Activated B cell treated with CpG ODN at 0.5 μM for 24 hours (primary cell): ENCODE data around the gene SLC38A3. TPM values are rescaled to one million over a fixed set of nuclear protein-coding genes. Genes with fewer than 3 reads are reported as not detected.
"Not testable (repeated sequence)": the region's sequence is repeated elsewhere in the genome, so short reads cannot be mapped to it uniquely, and the experiment has no call there.

Source experiments
- ATAC-seq: fragments of 200-7000 bp; cut with Tn5 transposase; one replicate; pipeline ENCODE4 v1.10.0; 2021; ENCODE audit warnings: low read depth, mild to moderate bottlenecking, moderate library complexity
- CTCF ChIA-PET: fragments of 350-600 bp; sonication (Branson Sonifier 250); formaldehyde crosslinking; loops from one replicate; lab custom pipeline; 2021; ENCODE audit warnings: antibody characterized with exemption; lab: Charles Lee
- POLR2A ChIA-PET: fragments of 350-600 bp; sonication (Branson Sonifier 250); formaldehyde crosslinking; loops from one replicate; lab custom pipeline; 2021; ENCODE audit warnings: antibody characterized with exemption; lab: Charles Lee
- DNase-seq: peaks from one replicate; pipeline ENCODE4 v3.0.0; 2022
- H3K27ac Mint-ChIP-seq: one replicate; pipeline ENCODE4 v1.8.0; 2020; ENCODE audit warnings: mixed read lengths
- H3K27me3 Mint-ChIP-seq: one replicate; pipeline ENCODE4 v1.8.0; 2021; ENCODE audit warnings: mixed read lengths
- H3K36me3 Mint-ChIP-seq: one replicate; pipeline ENCODE4 v1.8.0; 2021; ENCODE audit warnings: low read depth, mixed read lengths
- H3K4me1 Mint-ChIP-seq: one replicate; pipeline ENCODE4 v1.8.0; 2021; ENCODE audit warnings: mixed read lengths
- H3K4me3 Mint-ChIP-seq: one replicate; pipeline ENCODE4 v1.8.0; 2020; ENCODE audit warnings: mild to moderate bottlenecking, mixed read lengths
- H3K9me3 Mint-ChIP-seq: one replicate; pipeline ENCODE4 v1.8.0; 2020; ENCODE audit warnings: mixed read lengths
- CTCF ChIP-seq: fragments of 200-600 bp; IDR thresholded peaks from one replicate; pipeline ENCODE4 v1.8.0; 2022; ENCODE audit warnings: antibody characterized with exemption, mild to moderate bottlenecking
- intact Hi-C: fragments of 100-400 bp; cut with micrococcal nuclease; formaldehyde crosslinking; loops from one replicate; pipeline ENCODE4 v1.15.1; 2024
- total RNA-seq: library from RNA; stranded (reverse); gene quantifications from 2 replicates; pipeline ENCODE4 v1.2.3, GENCODE V29; 2022

SLC38A3 gene
- total RNA-seq, 1 donor from 2014 or later: not detected

DNA sequence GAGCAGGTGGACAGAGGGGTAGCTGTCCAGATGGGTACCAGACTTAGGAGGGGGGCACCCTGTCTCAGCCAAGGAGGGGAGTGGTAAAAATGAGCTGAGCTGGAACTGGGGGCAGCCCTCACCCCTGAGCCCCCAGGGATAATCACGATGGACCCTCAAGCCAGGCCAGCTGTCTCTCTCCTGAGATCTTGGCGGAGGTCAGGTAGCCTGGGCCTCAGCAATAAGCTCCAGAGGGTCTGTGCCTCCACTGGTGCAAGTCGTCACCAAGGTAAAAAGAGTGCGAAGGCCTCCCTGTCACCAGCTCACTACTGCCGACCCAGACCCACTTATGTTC, 5.1 kb downstream of the SLC38A3 start:
- DNase-seq (no peak), ATAC-seq (no peak)
- Mint-ChIP-seq H3K27me3 (peaks cover 18% of the 10 kb centered on the region), H3K9me3 (no peaks in the 10 kb centered on the region), H3K36me3 (no peaks in the 10 kb centered on the region), H3K4me1 (peaks cover 2% of the 10 kb centered on the region), H3K4me3 (no peak overlapping the region), H3K27ac (no peak overlapping the region)
- POLR2A ChIA-PET: no interaction called here
- intact Hi-C loops: no loop called here
- no peak for TF ChIP-seq CTCF
- CTCF ChIA-PET: interaction anchor here (1.2 kb wide), 1 partner anchor 37 kb away, joined by 3 read pairs; no protein-coding TSS in a partner anchor

DNA sequence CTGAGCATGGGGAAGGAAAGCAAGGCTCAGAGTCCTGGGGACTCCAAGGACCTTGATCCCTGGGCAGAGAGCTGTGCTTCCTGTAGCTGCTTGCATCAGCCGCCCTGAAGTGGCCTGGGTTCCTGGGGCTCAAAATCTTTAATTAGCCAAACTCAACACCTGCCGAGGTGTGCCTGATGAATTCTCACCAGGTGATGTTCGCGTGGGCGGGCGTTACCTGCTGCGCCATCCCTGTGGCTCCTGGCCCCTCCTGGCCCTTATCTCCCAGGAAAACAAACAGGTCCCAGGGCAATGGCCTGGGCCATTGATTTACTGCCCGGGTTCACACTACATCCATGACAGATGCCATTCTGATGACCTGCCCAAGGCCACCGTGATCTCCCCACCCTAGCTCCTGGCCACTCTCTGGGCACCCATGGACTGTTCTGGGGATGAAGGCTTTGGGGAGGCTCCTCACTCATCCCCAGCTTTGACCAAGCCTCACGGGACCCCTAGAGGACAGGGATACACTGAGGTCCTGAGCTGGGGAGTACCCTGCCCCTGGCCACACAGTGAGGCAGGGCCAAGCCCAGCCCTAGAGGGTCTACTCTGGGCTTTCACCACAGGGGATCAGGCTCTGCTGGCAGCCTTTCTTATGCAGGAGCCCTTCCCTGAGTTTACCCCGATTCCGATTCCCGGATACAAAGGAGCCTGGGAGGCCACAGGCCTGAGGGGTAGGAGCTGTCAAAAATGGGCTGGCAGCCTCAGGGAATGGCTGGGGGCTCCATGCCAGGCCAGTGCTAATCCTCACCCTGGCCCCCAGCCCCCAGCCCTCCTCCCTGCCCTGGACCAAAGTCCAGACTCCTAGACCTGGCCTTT, 5.7 kb downstream of the SLC38A3 start:
- ATAC-seq (no peak), DNase-seq (no peak)
- POLR2A ChIA-PET: interaction anchor here (0.5 kb wide), 1 partner anchor 33 kb away, joined by 3 read pairs; no protein-coding TSS in a partner anchor
- H3K27me3 Mint-ChIP-seq: peaks cover 18% of the 10 kb centered on the region
- H3K9me3 Mint-ChIP-seq: no peaks in the 10 kb centered on the region
- no peaks in the 10 kb centered on the region for H3K36me3 Mint-ChIP-seq
- CTCF ChIA-PET: no interaction called here
- no peak overlapping the region for H3K4me3 Mint-ChIP-seq
- intact Hi-C loops: no loop called here
- no peak overlapping the region for H3K27ac Mint-ChIP-seq
- H3K4me1 Mint-ChIP-seq: no peaks in the 10 kb centered on the region
- TF ChIP-seq CTCF: no peak

- ATAC-seq, CTCF ChIA-PET, H3K36me3 Mint-ChIP-seq, H3K4me3 Mint-ChIP-seq, H3K27ac Mint-ChIP-seq, H3K9me3 Mint-ChIP-seq, DNase-seq, intact Hi-C loops, POLR2A ChIA-PET, H3K4me1 Mint-ChIP-seq: not testable (repeated sequence)
- peaks cover 16% of the 10 kb centered on the region for H3K27me3 Mint-ChIP-seq
Measured at GRCh38 chr3:50211368-50211717, 6.3 kb downstream of the SLC38A3 start.

DNA sequence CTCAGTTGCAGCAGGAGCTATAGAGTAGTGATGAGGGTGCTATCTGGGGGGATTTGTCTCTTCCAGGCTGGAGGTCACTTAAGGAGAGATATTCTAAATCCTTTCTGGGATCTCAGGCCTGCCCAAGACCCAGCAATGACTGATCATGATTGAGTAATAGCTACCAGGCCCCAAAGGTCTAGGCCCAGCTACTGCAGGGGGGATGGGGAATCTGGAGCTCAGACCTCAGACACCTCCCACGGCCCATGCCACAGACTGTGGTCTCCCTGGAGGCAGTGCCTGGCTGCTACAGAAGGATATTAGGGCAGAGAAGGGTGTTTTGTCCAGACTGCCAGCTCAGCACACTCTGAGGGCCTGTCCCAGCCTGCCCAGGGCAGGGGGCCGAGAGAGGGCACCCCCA, 6.9 kb downstream of the SLC38A3 start:
- Mint-ChIP-seq H3K4me3 (no peak overlapping the region), H3K27ac (no peak overlapping the region), H3K4me1 (no peaks in the 10 kb centered on the region), H3K9me3 (no peaks in the 10 kb centered on the region), H3K36me3 (no peaks in the 10 kb centered on the region), H3K27me3 (peaks cover 11% of the 10 kb centered on the region)
- intact Hi-C loops: no loop called here
- no peak for TF ChIP-seq CTCF
- ChIA-PET POLR2A (no interaction called here), CTCF (no interaction called here)
- DNase-seq (no peak), ATAC-seq (no peak)

DNA sequence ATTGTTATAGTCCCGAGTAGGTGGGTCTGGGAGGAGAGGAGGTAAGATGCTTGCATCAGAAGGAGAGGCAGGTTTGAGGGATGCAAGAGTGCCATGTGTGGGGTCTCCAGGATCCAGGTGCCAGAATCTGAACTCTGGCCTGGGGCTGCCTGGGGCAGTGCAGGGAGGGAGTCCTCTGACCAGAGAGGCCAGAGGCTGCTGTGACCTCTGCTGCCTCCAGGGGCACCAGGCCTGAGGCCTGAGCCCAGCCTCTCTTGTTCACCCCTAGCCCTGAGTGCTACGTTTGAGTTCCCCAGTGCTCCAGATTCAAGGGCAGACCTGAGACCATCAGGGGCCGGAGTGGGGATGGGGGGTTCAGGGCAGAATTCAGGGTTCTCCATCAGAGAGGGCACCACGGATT, 7.4 kb downstream of the SLC38A3 start:
- no peaks in the 10 kb centered on the region for H3K36me3 Mint-ChIP-seq
- TF ChIP-seq CTCF: no peak
- CTCF ChIA-PET: no interaction called here
- no peak for ATAC-seq
- no peak overlapping the region for H3K27ac Mint-ChIP-seq
- H3K27me3 Mint-ChIP-seq: peaks cover 7% of the 10 kb centered on the region
- H3K9me3 Mint-ChIP-seq: no peaks in the 10 kb centered on the region
- POLR2A ChIA-PET: no interaction called here
- H3K4me1 Mint-ChIP-seq: no peaks in the 10 kb centered on the region
- intact Hi-C loops: no loop called here
- H3K4me3 Mint-ChIP-seq: no peak overlapping the region
- no peak for DNase-seq
